Duodenal mucosa (tissue), 2 donors: ENCODE measurements around the gene AVPR2.

ENCODE experiments used
- H3K27ac ChIP-seq: one replicate; pipeline ENCODE4 v1.7.0; 2013; ENCODE audit warnings: low read depth, low read length
- H3K27me3 ChIP-seq, 2 donors: one replicate each; pipeline ENCODE4 v1.7.0; 2013; ENCODE audit warnings: low read length in 2 of 2, control low read depth in 1 of 2; ENCODE audit not compliant: insufficient read depth in 2 of 2, control insufficient read depth in 1 of 2
- H3K36me3 ChIP-seq, 2 donors: one replicate each; pipeline ENCODE4 v1.7.0; 2013; ENCODE audit warnings: low read length in 2 of 2, control low read depth in 1 of 2; ENCODE audit not compliant: insufficient read depth in 2 of 2, control insufficient read depth in 1 of 2
- H3K4me1 ChIP-seq, 2 donors: one replicate each; pipeline ENCODE4 v1.7.0; 2013; ENCODE audit warnings: low read length in 2 of 2, control low read depth in 1 of 2; ENCODE audit not compliant: insufficient read depth in 2 of 2, control insufficient read depth in 1 of 2
- H3K4me3 ChIP-seq, 2 donors: one replicate each; pipeline ENCODE4 v1.7.0; 2013; ENCODE audit warnings: low read length in 2 of 2, low read depth in 1 of 2
- H3K9ac ChIP-seq, 2 donors: one replicate each; pipeline ENCODE4 v1.7.0; 2013; ENCODE audit warnings: low read length in 2 of 2, low read depth in 1 of 2
- H3K9me3 ChIP-seq, 2 donors: one replicate each; pipeline ENCODE4 v1.7.0; 2013; ENCODE audit warnings: low read length in 2 of 2, control low read depth in 1 of 2; ENCODE audit not compliant: control insufficient read depth in 1 of 2

Gene AVPR2

GRCh38 chrX:153865321-153865580 lies 39.2 kb upstream of the AVPR2 start:
- H3K9me3 ChIP-seq = no peaks in the 10 kb centered on the region
- H3K9ac ChIP-seq = no peak overlapping the region
- H3K36me3 ChIP-seq = no peaks in the 10 kb centered on the region
- no peaks in the 10 kb centered on the region for H3K4me1 ChIP-seq
- H3K27me3 ChIP-seq = no peaks in the 10 kb centered on the region
- H3K27ac ChIP-seq = no peak overlapping the region
- no peak overlapping the region for H3K4me3 ChIP-seq

- no peak overlapping the region for H3K27ac ChIP-seq
- no peaks in the 10 kb centered on the region for H3K36me3 ChIP-seq
- no peaks in the 10 kb centered on the region for H3K9me3 ChIP-seq
- H3K27me3 ChIP-seq = no peaks in the 10 kb centered on the region
- no peaks in the 10 kb centered on the region for H3K4me1 ChIP-seq
- H3K9ac ChIP-seq = no peak overlapping the region
- H3K4me3 ChIP-seq = no peak overlapping the region
These were observed 38.8 kb upstream of the AVPR2 start for GRCh38 chrX:153865685-153866084.

GRCh38 chrX:153866302-153867019 lies 38.0 kb upstream of the AVPR2 start:
- no peak overlapping the region for H3K27ac ChIP-seq
- H3K9ac ChIP-seq = no peak overlapping the region
- no peaks in the 10 kb centered on the region for H3K27me3 ChIP-seq
- no peaks in the 10 kb centered on the region for H3K4me1 ChIP-seq
- no peak overlapping the region for H3K4me3 ChIP-seq
- H3K36me3 ChIP-seq = no peaks in the 10 kb centered on the region
- no peaks in the 10 kb centered on the region for H3K9me3 ChIP-seq

GRCh38 chrX:153867139-153867538 lies 37.3 kb upstream of the AVPR2 start:
- H3K9ac ChIP-seq = no peak overlapping the region
- H3K27me3 ChIP-seq = no peaks in the 10 kb centered on the region
- H3K36me3 ChIP-seq = no peaks in the 10 kb centered on the region
- H3K4me1 ChIP-seq = no peaks in the 10 kb centered on the region
- H3K9me3 ChIP-seq = no peaks in the 10 kb centered on the region
- no peak overlapping the region for H3K4me3 ChIP-seq
- no peak overlapping the region for H3K27ac ChIP-seq

- Histone ChIP-seq H3K4me3 (no peak overlapping the region), H3K27ac (no peak overlapping the region), H3K4me1 (no peaks in the 10 kb centered on the region), H3K9ac (no peak overlapping the region), H3K9me3 (no peaks in the 10 kb centered on the region), H3K36me3 (no peaks in the 10 kb centered on the region), H3K27me3 (no peaks in the 10 kb centered on the region)
These were observed 36.8 kb upstream of the AVPR2 start for GRCh38 chrX:153867671-153868070.

- Histone ChIP-seq H3K9me3 (no peaks in the 10 kb centered on the region), H3K4me3 (no peak overlapping the region)
These were observed 35.6 kb upstream of the AVPR2 start for GRCh38 chrX:153868576-153869472.

GRCh38 chrX:153869473-153870287 lies 34.8 kb upstream of the AVPR2 start:
- Histone ChIP-seq H3K27me3 (no peaks in the 10 kb centered on the region), H3K9ac (no peak overlapping the region), H3K4me3 (no peak overlapping the region), H3K4me1 (no peaks in the 10 kb centered on the region), H3K36me3 (no peaks in the 10 kb centered on the region), H3K27ac (no peak overlapping the region), H3K9me3 (no peaks in the 10 kb centered on the region)

More at GRCh38 chrX:153868576-153869472, 35.6 kb upstream of the AVPR2 start:
- no peak overlapping the region for H3K9ac ChIP-seq
- no peaks in the 10 kb centered on the region for H3K4me1 ChIP-seq
- no peaks in the 10 kb centered on the region for H3K36me3 ChIP-seq
- no peaks in the 10 kb centered on the region for H3K27me3 ChIP-seq
- no peak overlapping the region for H3K27ac ChIP-seq

- no peaks in the 10 kb centered on the region for H3K36me3 ChIP-seq
- H3K27me3 ChIP-seq = no peaks in the 10 kb centered on the region
- H3K27ac ChIP-seq = no peak overlapping the region
- H3K9ac ChIP-seq = no peak overlapping the region
- no peaks in the 10 kb centered on the region for H3K9me3 ChIP-seq
- no peaks in the 10 kb centered on the region for H3K4me1 ChIP-seq
- H3K4me3 ChIP-seq = no peak overlapping the region
These were observed 34.2 kb upstream of the AVPR2 start for GRCh38 chrX:153870288-153870690.

- Histone ChIP-seq H3K4me1 (no peaks in the 10 kb centered on the region), H3K36me3 (no peaks in the 10 kb centered on the region), H3K27me3 (no peaks in the 10 kb centered on the region), H3K9ac (no peak overlapping the region), H3K9me3 (no peaks in the 10 kb centered on the region), H3K4me3 (no peak overlapping the region), H3K27ac (no peak overlapping the region)
These were observed 33.6 kb upstream of the AVPR2 start for GRCh38 chrX:153870791-153871360.

GRCh38 chrX:153871451-153871850 lies 33.0 kb upstream of the AVPR2 start:
- Histone ChIP-seq H3K9ac (no peak overlapping the region), H3K36me3 (no peaks in the 10 kb centered on the region), H3K27ac (no peak overlapping the region), H3K4me1 (no peaks in the 10 kb centered on the region), H3K27me3 (no peaks in the 10 kb centered on the region), H3K9me3 (no peaks in the 10 kb centered on the region), H3K4me3 (no peak overlapping the region)
